HepG2 (cell line): ENCODE results near the gene EYA2. TPM values are rescaled to one million over a fixed set of nuclear protein-coding genes. Genes with fewer than 3 reads are reported as not detected.

Experiments
- BCL6 ChIP-seq: IDR thresholded peaks from 2 replicates; pipeline ENCODE4 v1.6.1; 2016; ENCODE audit warnings: missing genetic modification reagents, missing compliant biosample characterization
- ELF4 ChIP-seq: sonication (generic); formaldehyde crosslinking; IDR thresholded peaks from 2 replicates; pipeline ENCODE4 v1.5.0; 2020; ENCODE audit warnings: missing genetic modification reagents, mild to moderate bottlenecking, moderate library complexity, borderline replicate concordance
- GATA4 ChIP-seq: sonication (generic); IDR thresholded peaks from 2 replicates; pipeline ENCODE4 v1.6.1; 2016; ENCODE audit warnings: antibody characterized with exemption, low read depth, borderline replicate concordance
- GFI1 ChIP-seq: sonication (generic); formaldehyde crosslinking; IDR thresholded peaks from 2 replicates; pipeline ENCODE4 v1.5.0; 2020; ENCODE audit warnings: missing genetic modification reagents, mild to moderate bottlenecking, borderline replicate concordance
- JARID2 ChIP-seq: sonication (generic); formaldehyde crosslinking; IDR thresholded peaks from 2 replicates; pipeline ENCODE4 v1.8.1; 2023; ENCODE audit warnings: missing genetic modification reagents, inconsistent platforms; ENCODE audit not compliant: insufficient replicate concordance
- KAT2B ChIP-seq: fragments of 150-350 bp; IDR thresholded peaks from 2 replicates; pipeline ENCODE4 v1.6.1; 2014; ENCODE audit warnings: low read depth, low read length, borderline replicate concordance
- KLF16 ChIP-seq, 2 experiments: sonication (generic) in 1 of 2; formaldehyde crosslinking in 1 of 2; IDR thresholded peaks; 2 replicates each; pipeline versions ENCODE4 v1.6.1 to v1.8.0; 2016 to 2023; ENCODE audit warnings: missing genetic modification reagents in 2 of 2, missing compliant biosample characterization in 1 of 2
- LCORL ChIP-seq, 2 experiments: fragments of 450-650 bp in 1 of 2; sonication (generic) in 1 of 2; formaldehyde crosslinking in 1 of 2; IDR thresholded peaks; 2 replicates each; pipeline versions ENCODE4 v1.5.0 to v1.6.1; 2017 to 2020; ENCODE audit warnings: antibody characterized with exemption in 1 of 2, missing genetic modification reagents in 1 of 2
- MYNN ChIP-seq: sonication (generic); formaldehyde crosslinking; IDR thresholded peaks from 2 replicates; pipeline ENCODE4 v1.4.0; 2020; ENCODE audit warnings: mild to moderate bottlenecking, low read depth, missing genetic modification reagents
- NR2C2 ChIP-seq: sonication (generic); formaldehyde crosslinking; IDR thresholded peaks from 2 replicates; pipeline ENCODE4 v1.4.0; 2020; ENCODE audit warnings: missing genetic modification reagents, mild to moderate bottlenecking, moderate library complexity, borderline replicate concordance
- SNRNP70 ChIP-seq: fragments of 200-400 bp; formaldehyde crosslinking; IDR thresholded peaks from 2 replicates; pipeline ENCODE4 v1.6.1; 2017; ENCODE audit warnings: mild to moderate bottlenecking, low read depth, low read length, moderate library complexity
- SYNCRIP ChIP-seq: fragments of 200-400 bp; formaldehyde crosslinking; IDR thresholded peaks from 2 replicates; pipeline ENCODE4 v1.6.1; 2018; ENCODE audit warnings: mild to moderate bottlenecking, low read depth, low read length; ENCODE audit not compliant: insufficient read depth
- ZBTB21 ChIP-seq: sonication (generic); formaldehyde crosslinking; IDR thresholded peaks from 2 replicates; pipeline ENCODE4 v1.4.0; 2020; ENCODE audit warnings: missing genetic modification reagents
- ZFP90 ChIP-seq: sonication (generic); formaldehyde crosslinking; IDR thresholded peaks from 2 replicates; pipeline ENCODE4 v1.8.0; 2022; ENCODE audit warnings: missing genetic modification reagents, mild to moderate bottlenecking, inconsistent platforms, borderline replicate concordance
- ZNF335 ChIP-seq: sonication (generic); formaldehyde crosslinking; IDR thresholded peaks from 2 replicates; pipeline ENCODE4 v1.4.0; 2020; ENCODE audit warnings: missing genetic modification reagents
- ZNF619 ChIP-seq: sonication (generic); formaldehyde crosslinking; IDR thresholded peaks from 2 replicates; pipeline ENCODE4 v1.4.0; 2020; ENCODE audit warnings: mild to moderate bottlenecking, missing genetic modification reagents
- ZNF672 ChIP-seq: sonication (generic); formaldehyde crosslinking; IDR thresholded peaks from 2 replicates; pipeline ENCODE4 v1.8.1; 2022; ENCODE audit warnings: missing genetic modification reagents
- ZNF674 ChIP-seq: sonication (generic); formaldehyde crosslinking; IDR thresholded peaks from 2 replicates; pipeline ENCODE4 v1.5.0; 2020; ENCODE audit warnings: low read depth, mild to moderate bottlenecking, missing genetic modification reagents
- ZNF7 ChIP-seq: IDR thresholded peaks from 2 replicates; pipeline ENCODE4 v1.6.1; 2016; ENCODE audit warnings: missing biosample characterization, missing genetic modification reagents
- ZNF83 ChIP-seq: sonication (generic); formaldehyde crosslinking; IDR thresholded peaks from 2 replicates; pipeline ENCODE4 v1.4.0; 2020; ENCODE audit warnings: missing genetic modification reagents, mild to moderate bottlenecking, borderline replicate concordance
- polyA plus RNA-seq, 8 experiments: library from polyadenylated mRNA; depleted of rRNA in 3 of 8; stranded (reverse) in 7 of 8; unstranded in 1 of 8; fragments of >200 nt; fragmentation: Illumina TruSeq in 4 of 8; extraction: Trizol in 4 of 8; gene quantifications; 2 replicates each; pipeline versions ENCODE4 v1.2.1 to v1.2.3, GENCODE V29; 2011 to 2016; ENCODE audit warnings: low read depth in 4 of 8, missing spikeins in 1 of 8, mixed read lengths in 1 of 8; ENCODE audit not compliant: insufficient read depth in 1 of 8
- total RNA-seq, 5 experiments: library from RNA; depleted of rRNA; stranded (reverse); fragments of >200 nt; fragmentation: Illumina TruSeq; extraction: Trizol; gene quantifications; 2 replicates each; pipeline ENCODE4 v1.2.3, GENCODE V29; 2016; ENCODE audit warnings: low read depth in 1 of 5
- TF ChIP-seq, protein P1 (sequence below): sonication (generic); formaldehyde crosslinking; IDR thresholded peaks from one replicate; pipeline ENCODE4 v1.5.1; 2020; ENCODE audit warnings: mild to moderate bottlenecking, missing genetic modification reagents; ENCODE audit errors: not compliant biosample characterization
- TF ChIP-seq, protein P2 (sequence below): sonication (generic); formaldehyde crosslinking; IDR thresholded peaks from 2 replicates; pipeline ENCODE4 v1.8.1; 2023; ENCODE audit warnings: mild to moderate bottlenecking, missing genetic modification reagents, borderline replicate concordance

The EYA2 gene
- total and polyA plus RNA-seq, 2 of the 13 experiments (the other 11 are each of a cell fraction or from before 2014, with no cell fraction given) = not detected

DNA sequence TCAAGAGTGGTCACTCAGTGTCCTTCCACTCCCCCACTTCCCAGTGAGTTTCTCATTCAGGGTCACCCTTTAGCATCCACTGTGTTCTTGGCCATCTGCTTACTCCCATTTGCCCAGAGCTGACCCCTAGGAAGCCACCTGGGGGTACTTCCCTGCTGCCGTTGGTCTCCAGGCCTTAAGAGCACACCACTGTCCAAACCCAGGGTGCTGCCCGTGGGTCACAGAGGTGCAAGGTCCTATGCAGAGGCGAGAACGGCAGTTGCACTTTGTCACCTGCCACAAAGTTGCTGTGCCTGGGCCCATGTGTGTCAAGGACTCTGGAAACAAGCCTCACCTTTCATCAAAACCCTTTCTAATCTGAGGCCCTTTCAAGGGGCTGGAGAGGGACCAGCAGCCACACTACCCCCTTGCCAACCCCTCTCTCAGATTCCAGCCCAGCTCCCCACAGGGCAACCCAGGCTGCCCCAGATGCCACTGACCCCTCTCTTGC lies 270.8 kb downstream of the EYA2 start (continued):
- TF ChIP-seq ZNF672 (CRISPR knock-in tag) (no peak), ZNF7 (CRISPR knock-in tag) (no peak), KLF16 (CRISPR knock-in tag; IDR thresholded peaks at IDR 0.05) (no peak), ZBTB21 (CRISPR knock-in tag) (no peak), ELF4 (CRISPR knock-in tag) (no peak), SYNCRIP (no peak), NR2C2 (peak; percentile 82), ZFP90 (CRISPR knock-in tag) (no peak), SNRNP70 (no peak), BCL6 (CRISPR knock-in tag) (peak; percentile 41; the same call in 1 of the 2 replicates), LCORL (IDR thresholded peaks at IDR 0.05) (no peak), LCORL (CRISPR knock-in tag; IDR thresholded peaks at IDR 0.05) (peak; percentile 84), ZNF335 (CRISPR knock-in tag) (no peak), KAT2B (no peak), ZNF619 (no peak), GFI1 (CRISPR knock-in tag) (no peak), ZNF83 (CRISPR knock-in tag) (no peak), ZNF674 (no peak), MYNN (CRISPR knock-in tag) (no peak), GATA4 (no peak), JARID2 (CRISPR knock-in tag) (no peak)
- TF ChIP-seq, protein P1, sequence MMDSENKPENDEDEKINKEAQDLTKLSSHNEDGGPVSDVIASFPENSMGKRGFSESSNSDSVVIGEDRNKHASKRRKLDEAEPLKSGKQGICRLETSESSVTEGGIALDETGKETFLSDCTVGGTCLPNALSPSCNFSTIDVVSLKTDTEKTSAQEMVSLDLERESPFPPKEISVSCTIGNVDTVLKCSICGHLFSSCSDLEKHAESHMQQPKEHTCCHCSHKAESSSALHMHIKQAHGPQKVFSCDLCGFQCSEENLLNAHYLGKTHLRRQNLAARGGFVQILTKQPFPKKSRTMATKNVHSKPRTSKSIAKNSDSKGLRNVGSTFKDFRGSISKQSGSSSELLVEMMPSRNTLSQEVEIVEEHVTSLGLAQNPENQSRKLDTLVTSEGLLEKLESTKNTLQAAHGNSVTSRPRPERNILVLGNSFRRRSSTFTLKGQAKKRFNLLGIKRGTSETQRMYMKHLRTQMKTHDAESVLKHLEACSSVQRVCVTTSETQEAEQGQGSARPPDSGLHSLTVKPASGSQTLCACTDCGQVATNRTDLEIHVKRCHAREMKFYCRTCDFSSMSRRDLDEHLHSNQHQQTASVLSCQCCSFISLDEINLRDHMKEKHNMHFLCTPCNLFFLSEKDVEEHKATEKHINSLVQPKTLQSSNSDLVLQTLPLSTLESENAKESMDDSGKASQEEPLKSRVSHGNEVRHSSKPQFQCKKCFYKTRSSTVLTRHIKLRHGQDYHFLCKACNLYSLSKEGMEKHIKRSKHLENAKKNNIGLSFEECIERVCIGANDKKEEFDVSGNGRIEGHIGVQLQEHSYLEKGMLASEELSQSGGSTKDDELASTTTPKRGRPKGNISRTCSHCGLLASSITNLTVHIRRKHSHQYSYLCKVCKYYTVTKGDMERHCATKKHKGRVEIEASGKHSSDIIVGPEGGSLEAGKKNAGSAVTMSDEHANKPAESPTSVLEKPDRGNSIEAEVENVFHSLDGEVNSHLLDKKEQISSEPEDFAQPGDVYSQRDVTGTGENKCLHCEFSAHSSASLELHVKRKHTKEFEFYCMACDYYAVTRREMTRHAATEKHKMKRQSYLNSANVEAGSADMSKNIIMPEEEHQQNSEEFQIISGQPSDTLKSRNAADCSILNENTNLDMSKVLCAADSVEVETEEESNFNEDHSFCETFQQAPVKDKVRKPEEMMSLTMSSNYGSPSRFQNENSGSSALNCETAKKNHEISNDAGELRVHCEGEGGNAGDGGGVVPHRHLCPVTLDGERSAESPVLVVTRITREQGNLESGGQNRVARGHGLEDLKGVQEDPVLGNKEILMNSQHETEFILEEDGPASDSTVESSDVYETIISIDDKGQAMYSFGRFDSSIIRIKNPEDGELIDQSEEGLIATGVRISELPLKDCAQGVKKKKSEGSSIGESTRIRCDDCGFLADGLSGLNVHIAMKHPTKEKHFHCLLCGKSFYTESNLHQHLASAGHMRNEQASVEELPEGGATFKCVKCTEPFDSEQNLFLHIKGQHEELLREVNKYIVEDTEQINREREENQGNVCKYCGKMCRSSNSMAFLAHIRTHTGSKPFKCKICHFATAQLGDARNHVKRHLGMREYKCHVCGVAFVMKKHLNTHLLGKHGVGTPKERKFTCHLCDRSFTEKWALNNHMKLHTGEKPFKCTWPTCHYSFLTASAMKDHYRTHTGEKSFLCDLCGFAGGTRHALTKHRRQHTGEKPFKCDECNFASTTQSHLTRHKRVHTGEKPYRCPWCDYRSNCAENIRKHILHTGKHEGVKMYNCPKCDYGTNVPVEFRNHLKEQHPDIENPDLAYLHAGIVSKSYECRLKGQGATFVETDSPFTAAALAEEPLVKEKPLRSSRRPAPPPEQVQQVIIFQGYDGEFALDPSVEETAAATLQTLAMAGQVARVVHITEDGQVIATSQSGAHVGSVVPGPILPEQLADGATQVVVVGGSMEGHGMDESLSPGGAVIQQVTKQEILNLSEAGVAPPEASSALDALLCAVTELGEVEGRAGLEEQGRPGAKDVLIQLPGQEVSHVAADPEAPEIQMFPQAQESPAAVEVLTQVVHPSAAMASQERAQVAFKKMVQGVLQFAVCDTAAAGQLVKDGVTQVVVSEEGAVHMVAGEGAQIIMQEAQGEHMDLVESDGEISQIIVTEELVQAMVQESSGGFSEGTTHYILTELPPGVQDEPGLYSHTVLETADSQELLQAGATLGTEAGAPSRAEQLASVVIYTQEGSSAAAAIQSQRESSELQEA (CRISPR knock-in tag) = no peak
- TF ChIP-seq, protein P2, sequence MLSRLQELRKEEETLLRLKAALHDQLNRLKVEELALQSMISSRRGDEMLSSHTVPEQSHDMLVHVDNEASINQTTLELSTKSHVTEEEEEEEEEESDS (CRISPR knock-in tag) = no peak
